ENCODE data around the gene YIPF1.

GRCh38 chr1:53869454-53870117 is 20.0 kb downstream of the YIPF1 start:
- TF ChIP-seq YY1 (IDR thresholded peaks at IDR 0.05; ENCODE audit: insufficient read depth, insufficient read length) (no peak), ZNF274 (IDR thresholded peaks at IDR 0.05; ENCODE audit: low read depth, low read length) (no peak), SUZ12 (IDR thresholded peaks at IDR 0.05; ENCODE audit: extremely low read depth, insufficient read depth, insufficient read length) (no peak)

All from NT2/D1 (cell line).